Fibroblast of mammary gland (primary cell): ENCODE results near the gene USP3.
A peak's percentile ranks its signal among the peaks of the same experiment; 100 is the strongest.

Experiments
- DNase-seq: peaks from one replicate; pipeline ENCODE4 v3.0.0-alpha.2; 2010; ENCODE audit warnings: low read depth
- H3K4me3 ChIP-seq: 2 replicates; pipeline ENCODE4 v1.5.1; 2011; ENCODE audit warnings: low read depth, mild to moderate bottlenecking, low read length, moderate library complexity; ENCODE audit not compliant: control insufficient read depth
- CTCF ChIP-seq: conservative IDR thresholded peaks from 2 replicates; pipeline ENCODE4 v1.5.1; 2011; ENCODE audit warnings: low read depth, low read length, inconsistent platforms; ENCODE audit not compliant: control insufficient read depth, insufficient read depth

USP3 gene

GRCh38 chr15:63545520-63545919, 41.1 kb downstream of the USP3 start:
- H3K4me3 ChIP-seq: no peak overlapping the region
- TF ChIP-seq CTCF: no peak
- DNase-seq: no peak

DNA sequence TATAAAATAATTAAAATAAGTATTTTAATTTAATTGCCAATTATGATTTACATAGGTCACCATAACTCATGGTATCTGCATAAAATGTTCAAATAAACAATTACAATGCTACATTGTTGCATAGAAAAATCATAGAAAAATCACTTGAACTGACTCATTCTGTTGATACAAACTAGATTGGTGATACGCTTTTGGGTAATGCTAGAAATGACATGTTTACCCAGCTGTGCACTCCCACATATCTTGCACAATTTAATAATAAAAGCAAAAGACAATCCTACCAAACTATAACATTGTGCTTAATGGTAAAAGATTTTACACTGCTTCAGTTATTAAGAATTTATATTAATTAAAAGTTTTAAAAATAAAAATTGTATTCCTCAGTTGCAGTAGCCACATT, 47.0 kb downstream of the USP3 start:
- DNase-seq: peak; percentile 72
- H3K4me3 ChIP-seq: no peak overlapping the region
- TF ChIP-seq CTCF: no peak

DNA sequence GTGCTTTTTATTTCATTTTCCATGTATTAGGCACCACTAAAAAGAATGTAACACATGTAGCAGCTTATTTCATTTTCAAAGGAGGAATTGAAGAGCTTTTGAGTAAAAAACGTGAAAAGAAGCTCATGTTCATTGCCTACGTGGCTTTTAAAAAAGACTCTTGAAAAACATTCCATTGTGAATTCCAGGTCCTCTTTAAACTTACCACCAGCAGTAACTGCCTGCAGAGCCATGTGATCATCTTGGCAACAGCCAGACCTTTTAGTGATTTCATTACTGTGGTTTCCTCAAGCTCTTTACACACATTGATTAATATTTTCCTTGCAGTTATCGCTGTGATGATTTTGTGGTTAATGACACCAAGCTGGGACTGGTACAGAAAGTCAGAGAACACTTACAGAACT, 49.0 kb downstream of the USP3 start:
- peak overlapping the region; percentile 16 for H3K4me3 ChIP-seq
- peak; percentile 97 for DNase-seq
- TF ChIP-seq CTCF: no peak

DNA sequence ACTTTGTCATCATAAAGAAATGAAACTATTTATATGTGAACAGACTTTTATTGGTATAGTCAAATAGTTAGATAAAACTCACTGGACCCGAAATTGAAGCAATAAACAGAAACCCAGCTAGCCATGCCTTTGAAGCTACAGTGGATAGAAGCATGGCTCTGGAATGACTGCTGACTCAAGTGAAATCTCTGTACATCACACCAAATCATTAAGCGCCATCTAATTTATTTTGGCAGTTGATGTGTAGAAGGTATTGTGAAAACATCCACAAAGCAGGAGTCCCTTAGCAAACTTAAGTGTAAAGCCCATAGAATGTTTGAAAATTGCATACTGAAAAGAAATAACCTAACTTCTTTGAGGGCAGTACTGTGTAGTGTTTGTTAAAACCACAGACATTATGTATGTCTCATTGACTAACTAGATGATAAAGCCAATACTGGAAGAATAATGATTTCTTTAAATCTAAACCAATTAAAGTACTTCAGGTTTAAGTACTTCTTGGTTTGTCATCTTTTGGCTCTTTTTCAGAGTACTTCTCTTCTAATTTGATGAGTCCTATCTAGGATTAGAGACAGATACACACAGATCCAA, 50.0 kb downstream of the USP3 start:
- DNase-seq: peak; percentile 8
- H3K4me3 ChIP-seq: no peak overlapping the region
- TF ChIP-seq CTCF: no peak

- DNase-seq: no peak
- TF ChIP-seq CTCF: no peak
- H3K4me3 ChIP-seq: no peak overlapping the region
These were observed 51.1 kb downstream of the USP3 start for GRCh38 chr15:63555507-63555906.

DNA sequence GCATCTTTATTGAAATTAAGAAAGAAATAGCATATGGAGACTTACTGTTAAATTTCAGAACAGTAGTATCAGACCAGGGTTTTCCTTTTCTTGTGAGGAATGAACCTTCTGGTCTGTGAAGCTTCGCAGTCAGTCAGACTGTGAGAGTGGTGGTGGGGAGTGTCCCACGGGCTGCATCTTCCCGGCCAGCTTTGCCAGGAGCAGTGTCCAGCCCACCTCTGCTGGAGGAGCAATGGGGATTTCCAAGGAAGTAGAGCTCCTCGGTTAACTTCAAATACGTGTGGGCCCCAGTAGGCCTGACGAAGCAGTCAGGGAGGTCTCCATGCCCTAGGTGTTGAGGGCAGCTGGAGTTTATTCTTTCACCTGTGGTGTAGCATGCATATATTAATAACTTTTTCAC, 51.9 kb downstream of the USP3 start:
- no peak for TF ChIP-seq CTCF
- no peak overlapping the region for H3K4me3 ChIP-seq
- DNase-seq: no peak

- no peak for DNase-seq
- no peak for TF ChIP-seq CTCF
- H3K4me3 ChIP-seq: no peak overlapping the region
These were observed 52.3 kb downstream of the USP3 start for GRCh38 chr15:63556736-63557135.
